GM04503 (cell line): ENCODE measurements around the gene HACD4.
A peak's percentile ranks its signal among the peaks of the same experiment; 100 is the strongest.
"Not testable (repeated sequence)": the region's sequence is repeated elsewhere in the genome, so short reads cannot be mapped to it uniquely, and the experiment has no call there.

Source experiments
- DNase-seq: peaks from one replicate; pipeline ENCODE4 v3.0.0-alpha.2; 2012; ENCODE audit warnings: low read depth

Gene HACD4

DNA sequence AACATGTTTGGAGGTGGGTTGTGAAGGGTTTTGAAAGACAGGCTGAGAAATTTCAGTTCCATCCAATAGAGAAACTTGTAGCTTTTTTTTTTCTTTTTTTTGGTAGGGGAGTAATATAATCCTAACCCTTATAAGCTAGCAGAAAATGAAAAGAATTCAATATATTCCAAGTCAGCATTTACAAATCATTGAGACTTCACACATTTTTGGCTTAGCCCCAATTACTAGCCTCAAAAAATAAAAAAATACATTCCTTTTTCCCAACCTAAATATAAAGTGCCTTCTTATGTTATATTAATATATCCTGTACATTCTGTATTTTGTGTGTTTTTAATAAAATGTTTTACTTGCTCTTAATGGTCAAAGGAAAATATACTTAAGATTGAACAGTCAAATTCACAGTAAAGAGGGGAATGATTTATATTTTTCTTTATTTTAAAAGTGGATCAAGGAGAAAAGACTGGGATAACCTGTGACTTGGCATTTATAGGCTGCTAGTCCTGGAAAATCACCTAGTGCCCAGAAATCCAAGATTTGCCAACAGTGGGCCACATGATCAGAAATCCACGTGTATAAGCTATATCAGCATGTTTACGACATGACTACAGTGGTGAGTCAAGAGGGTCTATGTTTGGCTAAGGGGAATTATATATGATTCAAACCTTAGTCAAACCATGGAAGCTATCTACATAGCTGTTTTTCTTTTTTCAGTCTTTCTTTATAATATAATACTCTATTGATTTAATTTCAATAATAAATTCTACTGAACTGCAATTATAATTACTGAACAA is 14.5 kb downstream of the HACD4 start:
- DNase-seq = no peak

DNA sequence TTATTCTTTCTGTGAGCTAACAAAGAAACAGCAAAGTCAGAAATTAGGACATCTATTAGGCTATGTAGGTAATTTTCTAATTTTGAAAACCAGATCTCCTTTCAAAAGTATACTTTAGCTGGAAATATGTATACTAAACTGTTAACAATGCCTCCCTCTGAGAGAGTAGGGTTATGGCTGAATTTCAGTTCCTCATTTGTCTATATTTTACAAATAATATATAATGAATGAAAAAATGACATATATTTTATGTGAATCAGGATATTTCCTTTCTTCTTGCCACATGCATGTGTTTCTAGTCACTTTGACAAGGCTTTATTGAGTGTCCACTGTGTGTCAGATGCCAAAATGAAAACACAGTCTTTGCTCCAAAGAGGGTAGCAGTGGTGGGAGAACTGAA is 15.4 kb downstream of the HACD4 start:
- DNase-seq = no peak

DNA sequence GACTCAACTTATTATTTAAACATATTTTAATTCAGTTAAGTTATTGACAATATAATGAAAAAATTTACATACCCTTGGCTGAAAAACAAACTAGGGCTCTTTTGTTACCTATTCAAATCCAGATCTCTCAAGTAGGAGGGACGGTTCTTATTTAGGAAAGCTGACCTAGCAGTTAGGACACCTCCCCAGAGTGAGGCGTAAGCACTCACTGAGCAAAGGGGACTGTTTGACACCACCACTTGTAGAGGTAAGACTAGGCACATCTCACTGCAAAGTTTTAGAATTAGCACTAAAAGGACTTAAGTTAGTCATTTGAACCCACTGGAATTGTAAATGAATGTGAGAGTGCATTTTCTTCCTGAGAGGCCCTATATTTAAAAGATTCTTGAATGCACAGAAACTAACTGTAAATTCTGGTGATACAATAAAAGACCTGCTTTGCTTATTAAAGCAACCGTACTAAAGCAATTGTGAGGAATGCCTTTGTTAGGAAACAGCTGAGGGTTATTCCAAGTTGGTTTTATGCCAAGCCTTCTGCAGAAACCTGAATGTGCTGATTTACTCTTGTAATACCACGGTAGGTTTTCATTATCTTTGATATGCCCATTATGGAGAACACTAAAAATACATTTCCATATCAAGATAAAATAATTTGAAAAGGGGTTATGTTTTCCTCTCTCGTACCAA is 16.2 kb downstream of the HACD4 start:
- DNase-seq = no peak

DNA sequence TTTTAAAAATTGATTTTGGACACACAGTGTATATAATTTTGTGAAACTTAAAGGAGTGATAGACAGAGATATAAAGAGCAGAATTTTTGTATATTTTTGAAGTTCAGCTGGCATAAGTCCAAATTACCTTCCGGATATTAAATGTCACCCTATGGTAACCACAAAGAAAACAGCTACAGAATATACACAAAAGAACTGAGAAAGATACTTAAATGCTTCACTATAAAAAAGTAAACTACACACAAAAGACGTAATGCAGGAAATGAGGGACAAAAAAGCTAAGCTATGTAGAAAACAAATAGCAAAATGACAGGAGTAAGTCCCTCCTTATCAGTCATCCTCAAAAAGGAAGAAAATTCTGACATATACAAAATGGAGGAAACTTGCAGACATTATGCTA is 29.4 kb downstream of the HACD4 start:
- no peak for DNase-seq

DNA sequence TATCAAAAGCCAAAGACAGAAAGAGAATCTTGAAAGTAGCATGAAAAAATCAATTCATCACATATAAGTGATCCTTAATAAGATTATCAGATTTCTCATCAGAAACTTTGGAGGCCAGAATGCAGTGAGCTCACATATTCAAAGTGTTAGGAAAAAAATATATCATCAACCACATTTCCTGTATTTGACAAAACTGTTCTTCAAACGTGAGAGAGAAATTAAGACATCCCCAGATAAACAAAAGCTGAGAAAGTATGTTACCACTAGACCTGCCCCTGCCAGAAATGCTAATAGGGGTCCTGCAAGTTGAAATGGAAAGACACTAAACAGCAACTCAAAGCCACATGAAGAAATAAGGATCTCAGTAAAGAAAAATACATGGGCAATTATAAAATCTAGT is 29.9 kb downstream of the HACD4 start:
- no peak for DNase-seq

DNA sequence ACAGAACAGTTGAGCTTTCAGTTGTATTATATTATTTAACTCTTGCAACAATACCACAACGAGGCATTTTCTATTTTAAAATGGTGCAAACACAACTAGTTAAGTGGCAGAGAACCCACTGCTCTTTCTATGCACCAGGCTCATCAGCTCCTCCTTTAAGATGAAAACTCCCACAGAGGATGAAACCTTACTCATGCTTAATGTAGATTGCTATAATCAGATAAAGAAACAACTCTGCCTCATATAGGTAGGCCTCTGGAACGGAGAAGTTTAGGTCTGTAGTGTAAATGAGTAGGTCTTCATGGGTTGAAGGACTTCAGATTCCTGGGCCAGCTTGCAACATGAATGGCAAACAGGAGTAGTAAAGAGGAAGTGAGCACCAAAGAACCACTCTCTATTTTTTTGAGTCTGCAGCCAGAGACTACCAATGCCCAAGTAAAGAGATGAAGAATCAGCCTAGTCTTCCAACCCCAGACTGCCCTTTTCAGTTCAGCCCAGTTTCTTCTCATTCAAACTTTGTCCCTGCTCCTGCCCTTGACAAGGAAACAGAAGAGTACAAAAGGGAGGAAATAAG is 33.9 kb downstream of the HACD4 start:
- no peak for DNase-seq

DNA sequence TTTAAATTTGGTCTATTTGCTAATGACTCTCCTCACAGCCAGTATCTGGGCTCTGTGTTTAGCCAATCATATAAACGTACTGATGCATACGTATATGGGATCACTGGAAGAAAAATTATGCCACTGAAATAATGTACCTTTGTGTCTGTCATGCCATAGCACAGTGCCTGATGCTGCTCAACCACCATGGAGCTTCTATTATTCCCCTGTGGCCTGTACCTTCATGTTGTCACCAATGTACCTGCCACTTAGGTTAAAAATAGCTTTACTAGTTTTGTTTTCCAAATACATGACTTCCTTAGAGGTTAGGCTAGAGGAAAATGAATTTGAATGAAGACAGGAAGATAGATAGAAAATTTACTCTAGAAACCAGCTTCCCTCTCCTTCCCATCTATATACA is 34.6 kb downstream of the HACD4 start:
- no peak for DNase-seq

DNA sequence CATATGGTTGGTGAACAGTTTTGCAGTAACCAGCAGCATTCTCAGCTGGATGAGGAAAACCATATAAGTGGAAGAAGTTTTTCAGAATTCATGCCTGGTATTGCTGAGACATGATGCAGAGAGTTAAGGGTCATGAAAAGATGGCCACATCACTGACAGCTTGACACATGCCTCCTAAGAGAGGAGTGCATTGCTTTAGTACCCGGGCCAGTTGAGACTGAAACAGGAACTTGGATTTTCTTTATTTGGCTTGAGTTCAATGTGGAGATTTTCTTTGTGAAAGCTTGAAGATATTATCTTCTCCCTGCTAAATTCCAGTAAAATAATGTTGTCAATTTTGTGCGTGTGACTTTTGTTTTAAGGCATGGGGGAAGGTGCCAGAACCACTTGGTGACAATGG is 35.8 kb downstream of the HACD4 start:
- no peak for DNase-seq

DNA sequence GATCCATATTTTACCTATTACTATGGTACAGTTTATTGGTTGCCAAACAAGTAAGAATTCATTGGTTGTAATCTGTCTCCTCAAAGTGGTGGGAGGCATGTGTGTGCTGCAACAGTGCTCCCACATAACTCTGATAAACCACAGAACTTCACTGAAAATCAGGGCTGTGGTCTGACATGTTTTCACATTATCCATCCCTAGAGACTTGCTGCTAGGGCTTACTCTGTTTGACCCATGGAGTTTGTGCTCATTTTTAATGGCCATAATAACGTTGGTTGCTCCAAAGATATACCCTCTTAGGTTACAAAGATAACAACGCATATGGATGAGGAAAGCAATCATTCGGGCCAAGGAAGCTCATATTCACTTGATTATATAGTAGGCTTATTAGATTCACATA is 37.0 kb downstream of the HACD4 start:
- DNase-seq = no peak

DNA sequence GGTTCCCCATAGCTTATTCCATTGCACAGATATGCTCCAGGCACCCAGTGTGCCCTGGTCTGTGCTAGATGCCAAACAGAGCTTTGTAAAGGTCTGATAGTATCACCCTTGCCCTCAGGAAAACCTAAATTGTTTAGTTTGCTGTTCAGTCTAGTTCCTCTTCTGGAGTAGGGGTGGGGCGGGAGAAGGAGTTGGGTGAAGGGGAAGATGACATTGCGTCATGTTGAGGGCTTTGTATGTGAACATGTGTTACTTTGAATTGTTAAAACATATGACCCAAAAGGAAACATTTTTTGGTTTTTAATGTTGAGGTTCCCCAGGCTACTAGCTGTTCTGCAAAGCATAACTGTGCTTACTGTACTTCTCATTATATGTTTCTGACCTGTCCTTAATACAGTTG is 40.6 kb downstream of the HACD4 start:
- DNase-seq = no peak

DNA sequence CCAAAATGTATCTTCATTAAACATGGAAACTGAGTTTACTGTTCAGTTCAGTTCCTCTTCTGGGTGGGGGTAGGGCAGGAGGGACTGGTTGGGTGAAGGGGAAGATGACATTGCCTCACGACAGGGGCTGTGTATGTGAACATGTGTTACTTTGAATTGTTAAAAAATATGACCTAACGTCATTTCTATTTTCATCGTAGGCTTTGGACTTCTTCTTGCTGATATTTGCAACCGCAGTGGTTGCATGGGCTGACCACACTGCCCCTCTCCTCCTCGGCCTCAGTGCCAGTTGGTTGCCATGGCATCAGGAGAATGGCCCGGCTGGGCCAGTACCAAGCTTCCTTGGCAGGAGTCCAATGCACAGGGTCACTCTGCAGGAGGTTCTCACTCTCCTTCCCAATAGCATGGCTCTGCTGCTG is 41.5 kb downstream of the HACD4 start:
- DNase-seq = no peak

DNA sequence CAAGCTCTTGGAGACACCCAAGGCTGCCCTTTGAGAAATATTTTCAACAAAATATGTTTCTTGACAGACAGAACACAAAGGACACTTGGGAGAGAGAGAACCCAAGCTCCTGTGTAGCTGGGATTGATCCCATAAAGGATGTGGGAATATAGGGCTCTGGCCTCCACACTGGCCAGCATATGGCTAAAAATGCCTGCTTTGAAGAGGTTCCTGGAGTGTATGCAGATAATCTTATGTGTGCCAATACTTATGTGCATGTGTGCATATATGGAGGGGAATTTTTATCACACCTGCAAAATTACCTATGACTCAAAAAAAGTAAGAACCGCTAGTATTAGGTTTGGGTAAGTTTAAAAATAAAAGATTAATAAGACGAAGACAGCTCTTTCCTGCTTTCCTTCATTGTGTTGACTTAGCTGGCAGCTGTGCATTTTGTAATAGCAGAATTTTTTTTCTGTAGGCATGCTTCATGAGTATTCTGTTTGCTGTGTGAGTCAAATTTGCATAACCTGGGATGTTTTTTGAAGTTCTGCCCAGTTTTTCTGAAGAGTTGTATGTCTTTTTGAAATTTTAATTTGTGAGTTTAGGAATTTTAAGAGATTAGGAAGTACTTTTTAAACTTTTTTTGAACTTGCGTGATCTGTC is 42.6 kb downstream of the HACD4 start:
- DNase-seq = no peak

DNA sequence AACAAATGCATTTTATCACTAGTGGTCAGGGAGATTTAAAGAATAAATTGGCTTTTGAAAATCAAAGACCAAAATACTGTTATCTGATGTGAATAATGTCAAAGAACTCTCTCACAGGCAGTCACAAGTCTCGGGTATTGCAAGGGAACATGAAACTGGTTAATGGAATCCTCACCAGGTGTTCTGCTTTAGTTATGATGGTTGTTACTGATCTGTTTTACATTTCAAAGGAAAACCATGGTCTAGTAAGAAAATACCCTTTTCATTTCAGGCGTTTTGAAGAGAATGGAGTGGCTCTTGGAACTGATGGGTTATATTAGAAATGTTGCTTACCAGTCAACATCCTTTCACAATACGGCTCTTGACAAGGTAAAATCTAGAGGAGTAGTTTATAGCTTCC is 43.4 kb downstream of the HACD4 start:
- no peak for DNase-seq

DNA sequence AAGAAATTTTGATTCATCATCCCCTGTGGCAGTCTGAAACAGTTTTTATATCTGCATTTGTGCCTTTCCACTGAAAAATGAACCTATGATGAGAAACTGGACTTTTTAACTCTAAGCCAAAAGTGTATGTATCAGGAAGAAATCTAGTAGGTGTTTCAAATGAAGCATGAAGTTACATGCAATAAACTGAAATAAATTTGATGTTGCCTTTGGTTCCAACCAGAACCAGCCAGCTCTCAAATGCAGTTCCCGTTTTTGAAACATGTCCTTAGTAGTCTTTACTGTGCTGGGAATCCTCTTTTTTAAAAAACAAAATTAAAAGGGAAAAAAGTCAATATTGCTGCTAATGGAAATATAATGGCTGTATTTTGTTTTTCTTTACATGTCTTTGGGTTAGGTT is 43.9 kb downstream of the HACD4 start:
- DNase-seq = no peak

DNA sequence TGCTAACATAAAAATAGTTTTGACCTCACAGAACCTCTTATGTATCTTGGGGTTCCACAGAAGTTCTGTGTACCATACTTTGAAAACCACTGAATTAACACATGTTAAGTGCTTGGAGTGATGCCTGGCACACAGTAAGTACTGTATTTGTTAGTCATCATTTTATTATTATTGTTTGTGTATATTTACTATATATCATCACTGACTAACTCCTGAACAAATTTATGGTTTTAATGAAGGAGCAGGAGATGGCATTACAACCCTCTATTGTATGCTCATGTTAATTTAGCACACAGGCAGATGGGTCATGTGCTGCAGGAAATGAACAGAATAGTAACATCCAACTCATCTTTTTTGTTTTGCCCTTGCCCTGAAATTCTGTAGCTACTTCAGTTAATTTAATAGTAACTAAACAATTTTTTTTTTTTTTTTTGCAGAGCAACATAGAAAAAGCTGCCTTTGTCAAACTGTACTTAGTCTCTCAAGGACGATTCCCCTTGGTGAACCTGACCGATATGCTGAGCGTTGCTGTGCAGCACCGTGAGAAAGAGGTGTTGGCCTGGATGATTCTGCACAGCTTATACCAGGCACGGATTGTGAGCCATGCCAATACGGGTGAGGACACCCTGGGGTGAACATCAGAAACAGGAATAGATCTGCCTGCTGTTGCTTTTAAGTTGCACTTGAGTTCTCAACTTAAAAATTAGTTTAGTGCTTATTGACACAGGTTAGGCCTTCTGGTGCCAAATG is 45.4 kb downstream of the HACD4 start:
- no peak for DNase-seq

DNA sequence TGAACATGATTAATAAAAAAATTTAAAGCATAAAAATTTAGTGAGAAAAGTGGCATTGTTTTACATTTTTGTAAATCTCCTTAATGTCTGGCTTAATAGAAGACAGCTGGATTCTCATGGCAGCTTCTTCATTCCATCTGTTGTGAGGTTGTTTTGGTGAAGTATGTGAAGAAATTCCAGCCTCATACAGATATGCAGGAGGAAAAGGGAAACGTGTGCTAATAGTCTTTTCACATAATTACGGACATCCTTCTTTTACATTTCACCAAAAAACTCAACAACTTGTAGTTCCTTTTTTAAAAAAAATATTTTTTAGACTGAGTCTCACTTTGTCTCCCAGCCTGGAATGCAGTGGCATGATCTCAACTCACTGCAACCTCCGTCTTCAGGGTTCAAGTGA is 46.9 kb downstream of the HACD4 start:
- DNase-seq = peak; percentile 44

DNA sequence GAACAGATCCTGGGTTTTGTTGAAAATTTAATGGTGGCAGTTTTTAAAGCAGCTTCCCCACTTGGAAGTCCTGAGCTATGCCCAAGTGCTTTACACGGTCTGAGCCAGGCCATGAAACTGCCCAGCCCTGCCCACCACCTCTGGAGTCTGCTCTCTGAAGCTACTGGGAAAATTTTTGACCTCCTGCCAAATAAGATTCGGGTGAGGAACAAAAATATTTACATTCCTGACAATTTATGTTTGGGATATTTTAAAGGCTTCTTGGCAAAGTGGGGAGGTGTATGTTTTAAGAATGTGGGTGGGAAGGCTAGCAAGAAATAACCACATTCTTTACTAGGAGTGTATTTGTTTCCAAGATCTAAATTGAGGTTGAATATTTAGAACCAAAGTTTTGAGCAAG is 50.0 kb downstream of the HACD4 start:
- peak; percentile 90 for DNase-seq

DNA sequence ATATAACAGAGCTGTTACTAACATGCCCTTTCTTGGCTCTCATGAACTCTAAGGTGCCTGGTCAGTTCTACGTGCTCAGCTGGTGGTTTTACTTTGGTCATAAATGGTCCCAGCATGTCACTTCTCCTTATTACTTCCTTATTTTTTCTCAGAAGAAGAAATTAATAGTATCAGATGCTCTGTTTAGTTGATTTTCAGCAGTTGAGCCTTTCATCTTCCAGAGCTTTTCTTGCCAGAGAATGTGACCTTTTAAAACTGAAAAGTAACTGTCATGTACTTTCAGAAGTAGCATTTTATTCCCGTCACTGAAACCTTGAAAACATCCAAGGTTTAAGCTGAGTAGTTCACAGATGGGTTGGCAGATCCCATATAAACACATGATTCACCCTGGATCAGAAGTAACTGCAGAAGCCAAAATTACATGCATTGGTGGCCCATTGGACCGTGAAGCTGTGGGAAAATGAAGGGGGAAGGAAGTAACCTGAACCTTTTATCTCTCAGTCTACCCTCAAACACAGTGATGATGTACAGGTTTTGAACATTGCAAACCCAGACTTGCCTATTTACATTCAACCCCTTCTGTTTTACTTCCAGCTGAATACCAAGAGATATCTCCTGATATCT is 50.5 kb downstream of the HACD4 start:
- peak; percentile 84 for DNase-seq

DNA sequence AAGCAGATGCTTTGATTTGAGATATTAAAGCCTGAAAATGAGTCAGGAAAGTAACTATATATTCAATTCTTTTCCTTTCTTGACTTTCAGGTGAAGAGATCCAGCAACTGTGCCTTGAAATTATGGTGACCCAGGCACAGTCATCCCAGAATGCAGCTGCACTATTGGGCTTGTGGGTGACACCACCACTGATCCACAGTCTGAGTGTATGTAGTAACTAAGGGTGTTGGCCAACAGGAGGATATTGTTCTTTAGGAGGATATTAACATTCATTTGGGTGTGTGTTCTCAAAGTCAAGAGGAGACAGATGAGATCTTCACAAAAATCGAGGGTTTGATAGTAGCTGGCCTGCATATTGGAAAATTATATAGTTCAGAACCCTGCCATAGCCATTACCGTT is 53.2 kb downstream of the HACD4 start:
- no peak for DNase-seq

DNA sequence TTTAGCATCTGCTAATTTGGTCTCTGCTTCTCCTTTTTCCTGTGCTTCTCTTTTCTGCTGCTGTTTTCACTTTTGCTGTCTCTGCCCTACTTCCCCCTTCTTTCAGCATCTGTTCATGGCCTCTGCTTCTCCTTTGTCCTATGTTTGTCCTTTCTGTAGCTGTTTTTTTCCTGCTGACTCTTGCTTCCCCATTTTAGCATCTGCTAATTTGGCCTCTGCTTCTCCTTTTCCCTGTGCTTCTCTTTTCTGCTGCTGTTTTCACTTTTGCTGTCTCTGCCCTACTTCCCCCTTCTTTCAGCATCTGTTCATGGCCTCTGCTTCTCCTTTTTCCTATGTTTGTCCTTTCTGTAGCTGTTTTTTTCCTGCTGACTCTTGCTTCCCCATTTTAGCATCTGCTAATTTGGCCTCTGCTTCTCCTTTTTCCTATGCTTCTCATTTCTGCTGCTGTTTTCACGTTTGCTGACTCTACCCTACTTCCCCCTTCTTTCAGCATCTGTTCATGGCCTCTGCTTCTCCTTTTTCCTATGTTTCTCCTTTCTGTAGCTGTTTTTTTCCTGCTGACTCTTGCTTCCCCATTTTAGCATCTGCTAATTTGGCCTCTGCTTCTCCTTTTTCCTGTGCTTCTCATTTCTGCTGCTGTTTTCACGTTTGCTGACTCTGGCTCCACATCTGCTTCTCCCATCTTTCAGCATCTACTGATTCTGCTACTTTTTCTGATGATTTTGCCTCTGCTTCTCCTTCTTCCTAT is 57.1 kb downstream of the HACD4 start:
- DNase-seq = not testable (repeated sequence)
